Liver (tissue), 9 donors: Measurements from ENCODE around the gene CCDC93. TPM values are rescaled to one million over a fixed set of nuclear protein-coding genes. Genes with fewer than 3 reads are reported as not detected.

ENCODE experiments used
- DNase-seq: peaks from one replicate; pipeline ENCODE4 v3.0.0-alpha.2; 2017; ENCODE audit warnings: low spot score
- H3K27ac ChIP-seq, 2 donors: one replicate each; pipeline ENCODE4 v1.7.0; 2013; ENCODE audit warnings: inconsistent platforms in 2 of 2, low read length in 2 of 2, control low read depth in 1 of 2, low read depth in 1 of 2, mild to moderate bottlenecking in 1 of 2
- H3K27me3 ChIP-seq, 4 donors: one replicate each; pipeline versions ENCODE4 v1.6.1 to v1.7.0; 2013; ENCODE audit warnings: low read length in 3 of 4, inconsistent platforms in 1 of 4, mild to moderate bottlenecking in 1 of 4, moderate library complexity in 1 of 4; ENCODE audit not compliant: control insufficient read depth in 4 of 4, insufficient read depth in 4 of 4
- H3K36me3 ChIP-seq, 4 donors: one replicate each; pipeline versions ENCODE4 v1.6.1 to v1.7.0; 2013; ENCODE audit warnings: low read length in 3 of 4, mild to moderate bottlenecking in 3 of 4, low read depth in 1 of 4, moderate library complexity in 1 of 4; ENCODE audit not compliant: control insufficient read depth in 4 of 4, insufficient read depth in 3 of 4
- H3K4me1 ChIP-seq, 4 donors: one replicate each; pipeline versions ENCODE4 v1.6.1 to v1.7.0; 2013; ENCODE audit warnings: low read length in 3 of 4, mild to moderate bottlenecking in 3 of 4, moderate library complexity in 1 of 4; ENCODE audit not compliant: control insufficient read depth in 4 of 4, insufficient read depth in 4 of 4
- H3K4me3 ChIP-seq, 3 donors: one replicate each; pipeline versions ENCODE4 v1.6.1 to v1.7.0; 2013; ENCODE audit warnings: low read length in 3 of 3, control low read depth in 1 of 3, low read depth in 1 of 3, mild to moderate bottlenecking in 1 of 3
- H3K9ac ChIP-seq, 2 donors: one replicate each; pipeline ENCODE4 v1.7.0; 2013; ENCODE audit warnings: low read length in 2 of 2, mild to moderate bottlenecking in 2 of 2, moderate library complexity in 2 of 2, control low read depth in 1 of 2, low read depth in 1 of 2
- H3K9me3 ChIP-seq, 4 donors: one replicate each; pipeline versions ENCODE4 v1.6.1 to v1.7.0; 2013; ENCODE audit warnings: low read length in 3 of 4; ENCODE audit not compliant: control insufficient read depth in 4 of 4
- EGR1 ChIP-seq, 2 donors: IDR thresholded peaks; 2 replicates each; pipeline ENCODE4 v1.6.1; 2016 to 2018; ENCODE audit warnings: antibody characterized with exemption in 2 of 2, low read depth in 2 of 2
- FOXA1 ChIP-seq: IDR thresholded peaks from 2 replicates; pipeline ENCODE4 v1.6.1; 2016; ENCODE audit warnings: antibody characterized with exemption
- FOXA2 ChIP-seq: IDR thresholded peaks from 2 replicates; pipeline ENCODE4 v1.6.1; 2016; ENCODE audit warnings: antibody characterized with exemption
- GABPA ChIP-seq, 2 donors: IDR thresholded peaks in 1 of 2; conservative IDR thresholded peaks in 1 of 2; 2 replicates each; pipeline ENCODE4 v1.6.1; 2016; ENCODE audit warnings: antibody characterized with exemption in 2 of 2, mild to moderate bottlenecking in 1 of 2, moderate library complexity in 1 of 2
- HNF4A ChIP-seq, 2 donors: conservative IDR thresholded peaks; 2 replicates each; pipeline ENCODE4 v1.6.1; 2016; ENCODE audit warnings: antibody characterized with exemption in 2 of 2, mild to moderate bottlenecking in 2 of 2
- HNF4G ChIP-seq: IDR thresholded peaks from 2 replicates; pipeline ENCODE4 v1.6.1; 2016; ENCODE audit warnings: antibody characterized with exemption
- JUND ChIP-seq, 2 donors: IDR thresholded peaks; 2 replicates each; pipeline ENCODE4 v1.6.1; 2016; ENCODE audit warnings: antibody characterized with exemption in 2 of 2
- NR2F2 ChIP-seq: IDR thresholded peaks from 2 replicates; pipeline ENCODE4 v1.6.1; 2016; ENCODE audit warnings: antibody characterized with exemption
- RAD21 ChIP-seq, 2 donors: IDR thresholded peaks; 2 replicates each; pipeline ENCODE4 v1.6.1; 2016; ENCODE audit warnings: antibody characterized with exemption in 2 of 2, mild to moderate bottlenecking in 2 of 2
- RXRA ChIP-seq, 2 donors: IDR thresholded peaks; 2 replicates each; pipeline ENCODE4 v1.6.1; 2017 to 2018; ENCODE audit warnings: antibody characterized with exemption in 2 of 2, mild to moderate bottlenecking in 1 of 2
- SP1 ChIP-seq: IDR thresholded peaks from 2 replicates; pipeline ENCODE4 v1.6.1; 2018; ENCODE audit warnings: antibody characterized with exemption, mild to moderate bottlenecking
- TAF1 ChIP-seq: conservative IDR thresholded peaks from 2 replicates; pipeline ENCODE4 v1.6.1; 2016; ENCODE audit warnings: antibody characterized with exemption, mild to moderate bottlenecking
- YY1 ChIP-seq: IDR thresholded peaks from 2 replicates; pipeline ENCODE4 v1.6.1; 2016; ENCODE audit warnings: antibody characterized with exemption, mild to moderate bottlenecking
- WGBS: extraction: QIAGEN DNeasy Blood & Tissue Kit; methylation state at CpG from one replicate; pipeline ENCODE4 v1.1.7; 2013; 5-methylcytosine and 5-hydroxymethylcytosine counted together
- polyA plus RNA-seq, 2 donors: library from polyadenylated mRNA; stranded (reverse) in 1 of 2; unstranded in 1 of 2; fragments of 200-250 nt in 1 of 2; fragments of >200 nt in 1 of 2; fragmentation: Nextera tagmentation in 1 of 2; extraction: Ambion mirVana in 1 of 2; gene quantifications; one replicate each; pipeline versions ENCODE4 v1.2.1 to v1.2.3, GENCODE V29; 2013 to 2015
- total RNA-seq, 2 donors: library from RNA; depleted of rRNA; stranded (reverse); fragments of >200 nt; gene quantifications; one replicate each; pipeline ENCODE4 v1.2.3, GENCODE V29; 2014
- TF ChIP-seq, protein P1 (sequence below): IDR thresholded peaks from 2 replicates; pipeline ENCODE4 v1.6.1; 2016; ENCODE audit warnings: antibody characterized with exemption
- TF ChIP-seq, protein P2 (sequence below): IDR thresholded peaks from 2 replicates; pipeline ENCODE4 v1.6.1; 2016; ENCODE audit warnings: antibody characterized with exemption, mild to moderate bottlenecking
- TF ChIP-seq, protein P3 (sequence below): IDR thresholded peaks from 2 replicates; pipeline ENCODE4 v1.6.1; 2016; ENCODE audit warnings: antibody characterized with exemption
- TF ChIP-seq, protein P4 (sequence below): IDR thresholded peaks from 2 replicates; pipeline ENCODE4 v1.6.1; 2016; ENCODE audit warnings: antibody characterized with exemption
- TF ChIP-seq, protein P5 (sequence below): fragments of 150-350 bp; IDR thresholded peaks from 2 replicates; pipeline ENCODE4 v1.5.1; 2017; ENCODE audit warnings: improper control_type of control experiment, low read depth, low read length; ENCODE audit not compliant: missing input control
- donor health status: healthy.
- donor health status: healthy.
- donor health status: healthy.
- donor health status: healthy.
- donor health status: healthy.

CCDC93 gene
- total and polyA plus RNA-seq, 4 donors, result 4.0 to 14.2 (median 8.5) TPM

DNA sequence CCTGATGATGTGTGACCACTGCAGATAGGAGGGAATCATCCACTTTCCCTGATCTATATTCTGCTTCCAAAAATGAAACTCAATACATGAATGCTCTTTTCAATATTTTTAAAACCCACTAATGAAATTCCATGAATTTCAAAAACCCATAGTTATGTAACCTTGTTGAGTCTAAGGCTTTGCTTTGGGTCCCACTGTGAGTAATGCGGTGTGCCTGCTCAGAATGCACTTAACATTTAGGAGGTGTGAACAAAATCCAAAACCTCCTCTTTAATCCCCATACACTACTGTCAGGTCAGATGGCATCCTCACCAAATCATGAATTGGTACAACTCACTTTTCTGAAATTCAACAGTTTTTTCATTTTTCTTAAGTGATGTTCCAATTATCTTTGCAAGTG lies 50.4 kb downstream of the CCDC93 start:
- 99% methylated on average over 1 of the region's 1 CpG for WGBS
- Histone ChIP-seq H3K4me3 (no peak overlapping the region), H3K36me3 (peaks cover 6 to 30% (median 25%) of the 10 kb centered on the region in 4 donors), H3K9ac (no peak overlapping the region), H3K9me3 (no peaks in the 10 kb centered on the region), H3K4me1 (no peaks in the 10 kb centered on the region), H3K27ac (no peak overlapping the region), H3K27me3 (no peaks in the 10 kb centered on the region)
- TF ChIP-seq NR2F2 (no peak), JUND (IDR thresholded peaks at IDR 0.05) (no peak), HNF4G (no peak), YY1 (no peak), FOXA1 (no peak), HNF4A (conservative IDR thresholded peaks at IDR 0.05) (no peak), RXRA (IDR thresholded peaks at IDR 0.05) (no peak), RAD21 (IDR thresholded peaks at IDR 0.05) (no peak), GABPA (IDR thresholded peaks at IDR 0.05 in 1 of 2, conservative IDR thresholded peaks at IDR 0.05 in 1 of 2) (no peak), EGR1 (IDR thresholded peaks at IDR 0.05; ENCODE audit: low read depth in 2 of 2) (no peak), SP1 (no peak), TAF1 (no peak), FOXA2 (no peak)
- TF ChIP-seq, protein P1, sequence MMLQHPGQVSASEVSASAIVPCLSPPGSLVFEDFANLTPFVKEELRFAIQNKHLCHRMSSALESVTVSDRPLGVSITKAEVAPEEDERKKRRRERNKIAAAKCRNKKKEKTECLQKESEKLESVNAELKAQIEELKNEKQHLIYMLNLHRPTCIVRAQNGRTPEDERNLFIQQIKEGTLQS, result no peak
- TF ChIP-seq, protein P2, sequence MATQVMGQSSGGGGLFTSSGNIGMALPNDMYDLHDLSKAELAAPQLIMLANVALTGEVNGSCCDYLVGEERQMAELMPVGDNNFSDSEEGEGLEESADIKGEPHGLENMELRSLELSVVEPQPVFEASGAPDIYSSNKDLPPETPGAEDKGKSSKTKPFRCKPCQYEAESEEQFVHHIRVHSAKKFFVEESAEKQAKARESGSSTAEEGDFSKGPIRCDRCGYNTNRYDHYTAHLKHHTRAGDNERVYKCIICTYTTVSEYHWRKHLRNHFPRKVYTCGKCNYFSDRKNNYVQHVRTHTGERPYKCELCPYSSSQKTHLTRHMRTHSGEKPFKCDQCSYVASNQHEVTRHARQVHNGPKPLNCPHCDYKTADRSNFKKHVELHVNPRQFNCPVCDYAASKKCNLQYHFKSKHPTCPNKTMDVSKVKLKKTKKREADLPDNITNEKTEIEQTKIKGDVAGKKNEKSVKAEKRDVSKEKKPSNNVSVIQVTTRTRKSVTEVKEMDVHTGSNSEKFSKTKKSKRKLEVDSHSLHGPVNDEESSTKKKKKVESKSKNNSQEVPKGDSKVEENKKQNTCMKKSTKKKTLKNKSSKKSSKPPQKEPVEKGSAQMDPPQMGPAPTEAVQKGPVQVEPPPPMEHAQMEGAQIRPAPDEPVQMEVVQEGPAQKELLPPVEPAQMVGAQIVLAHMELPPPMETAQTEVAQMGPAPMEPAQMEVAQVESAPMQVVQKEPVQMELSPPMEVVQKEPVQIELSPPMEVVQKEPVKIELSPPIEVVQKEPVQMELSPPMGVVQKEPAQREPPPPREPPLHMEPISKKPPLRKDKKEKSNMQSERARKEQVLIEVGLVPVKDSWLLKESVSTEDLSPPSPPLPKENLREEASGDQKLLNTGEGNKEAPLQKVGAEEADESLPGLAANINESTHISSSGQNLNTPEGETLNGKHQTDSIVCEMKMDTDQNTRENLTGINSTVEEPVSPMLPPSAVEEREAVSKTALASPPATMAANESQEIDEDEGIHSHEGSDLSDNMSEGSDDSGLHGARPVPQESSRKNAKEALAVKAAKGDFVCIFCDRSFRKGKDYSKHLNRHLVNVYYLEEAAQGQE, result no peak
- TF ChIP-seq, protein P3, sequence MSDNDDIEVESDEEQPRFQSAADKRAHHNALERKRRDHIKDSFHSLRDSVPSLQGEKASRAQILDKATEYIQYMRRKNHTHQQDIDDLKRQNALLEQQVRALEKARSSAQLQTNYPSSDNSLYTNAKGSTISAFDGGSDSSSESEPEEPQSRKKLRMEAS, result no peak
- TF ChIP-seq, protein P4, sequence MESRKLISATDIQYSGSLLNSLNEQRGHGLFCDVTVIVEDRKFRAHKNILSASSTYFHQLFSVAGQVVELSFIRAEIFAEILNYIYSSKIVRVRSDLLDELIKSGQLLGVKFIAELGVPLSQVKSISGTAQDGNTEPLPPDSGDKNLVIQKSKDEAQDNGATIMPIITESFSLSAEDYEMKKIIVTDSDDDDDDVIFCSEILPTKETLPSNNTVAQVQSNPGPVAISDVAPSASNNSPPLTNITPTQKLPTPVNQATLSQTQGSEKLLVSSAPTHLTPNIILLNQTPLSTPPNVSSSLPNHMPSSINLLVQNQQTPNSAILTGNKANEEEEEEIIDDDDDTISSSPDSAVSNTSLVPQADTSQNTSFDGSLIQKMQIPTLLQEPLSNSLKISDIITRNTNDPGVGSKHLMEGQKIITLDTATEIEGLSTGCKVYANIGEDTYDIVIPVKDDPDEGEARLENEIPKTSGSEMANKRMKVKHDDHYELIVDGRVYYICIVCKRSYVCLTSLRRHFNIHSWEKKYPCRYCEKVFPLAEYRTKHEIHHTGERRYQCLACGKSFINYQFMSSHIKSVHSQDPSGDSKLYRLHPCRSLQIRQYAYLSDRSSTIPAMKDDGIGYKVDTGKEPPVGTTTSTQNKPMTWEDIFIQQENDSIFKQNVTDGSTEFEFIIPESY, result no peak
- TF ChIP-seq, protein P5, sequence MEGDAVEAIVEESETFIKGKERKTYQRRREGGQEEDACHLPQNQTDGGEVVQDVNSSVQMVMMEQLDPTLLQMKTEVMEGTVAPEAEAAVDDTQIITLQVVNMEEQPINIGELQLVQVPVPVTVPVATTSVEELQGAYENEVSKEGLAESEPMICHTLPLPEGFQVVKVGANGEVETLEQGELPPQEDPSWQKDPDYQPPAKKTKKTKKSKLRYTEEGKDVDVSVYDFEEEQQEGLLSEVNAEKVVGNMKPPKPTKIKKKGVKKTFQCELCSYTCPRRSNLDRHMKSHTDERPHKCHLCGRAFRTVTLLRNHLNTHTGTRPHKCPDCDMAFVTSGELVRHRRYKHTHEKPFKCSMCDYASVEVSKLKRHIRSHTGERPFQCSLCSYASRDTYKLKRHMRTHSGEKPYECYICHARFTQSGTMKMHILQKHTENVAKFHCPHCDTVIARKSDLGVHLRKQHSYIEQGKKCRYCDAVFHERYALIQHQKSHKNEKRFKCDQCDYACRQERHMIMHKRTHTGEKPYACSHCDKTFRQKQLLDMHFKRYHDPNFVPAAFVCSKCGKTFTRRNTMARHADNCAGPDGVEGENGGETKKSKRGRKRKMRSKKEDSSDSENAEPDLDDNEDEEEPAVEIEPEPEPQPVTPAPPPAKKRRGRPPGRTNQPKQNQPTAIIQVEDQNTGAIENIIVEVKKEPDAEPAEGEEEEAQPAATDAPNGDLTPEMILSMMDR, result no peak
- DNase-seq, result no peak
